Liver (tissue), 3 donors: ENCODE data around the gene BAZ2A.

ENCODE experiments used
- CTCF ChIP-seq: fragments of 150-350 bp; IDR thresholded peaks from 2 replicates; pipeline ENCODE4 v1.5.1; 2017; ENCODE audit warnings: improper control_type of control experiment, low read depth, low read length; ENCODE audit not compliant: missing input control
- MAX ChIP-seq: IDR thresholded peaks from 2 replicates; pipeline ENCODE4 v1.6.1; 2016; ENCODE audit warnings: antibody characterized with exemption
- RAD21 ChIP-seq, 2 donors: IDR thresholded peaks; 2 replicates each; pipeline ENCODE4 v1.6.1; 2016; ENCODE audit warnings: antibody characterized with exemption in 2 of 2, mild to moderate bottlenecking in 2 of 2
- RXRA ChIP-seq, 2 donors: IDR thresholded peaks; 2 replicates each; pipeline ENCODE4 v1.6.1; 2017 to 2018; ENCODE audit warnings: antibody characterized with exemption in 2 of 2, mild to moderate bottlenecking in 1 of 2
- SP1 ChIP-seq: IDR thresholded peaks from 2 replicates; pipeline ENCODE4 v1.6.1; 2018; ENCODE audit warnings: antibody characterized with exemption, mild to moderate bottlenecking
- TAF1 ChIP-seq: conservative IDR thresholded peaks from 2 replicates; pipeline ENCODE4 v1.6.1; 2016; ENCODE audit warnings: antibody characterized with exemption, mild to moderate bottlenecking
- YY1 ChIP-seq: IDR thresholded peaks from 2 replicates; pipeline ENCODE4 v1.6.1; 2016; ENCODE audit warnings: antibody characterized with exemption, mild to moderate bottlenecking
- donor health status: healthy.
- donor health status: healthy.

GRCh38 chr12:56614627-56615026 lies 15.5 kb downstream of the BAZ2A start:
- TF ChIP-seq CTCF (no peak), YY1 (no peak), SP1 (no peak), TAF1 (no peak), MAX (no peak), RAD21 (IDR thresholded peaks at IDR 0.05) (no peak), RXRA (IDR thresholded peaks at IDR 0.05) (no peak)
